H9 (cell line): ENCODE results near the gene RASSF3. TPM values are rescaled to one million over a fixed set of nuclear protein-coding genes. Genes with fewer than 3 reads are reported as not detected.

Experiments used
- DNase-seq: peaks from one replicate; pipeline ENCODE4 v3.0.0-alpha.2; 2017
- H2AFZ ChIP-seq: one replicate; pipeline ENCODE4 v1.6.1; 2013; ENCODE audit warnings: mild to moderate bottlenecking, low read length, control low read depth, moderate library complexity
- H2AK5ac ChIP-seq: 2 replicates; pipeline ENCODE4 v1.6.1; 2013; ENCODE audit warnings: low read length, control low read depth, mixed read lengths; ENCODE audit not compliant: insufficient read length
- H2BK120ac ChIP-seq: one replicate; pipeline ENCODE4 v1.6.1; 2013; ENCODE audit warnings: low read depth, mild to moderate bottlenecking, low read length, control low read depth, inconsistent platforms; ENCODE audit not compliant: poor library complexity, severe bottlenecking
- H2BK12ac ChIP-seq: 2 replicates; pipeline ENCODE4 v1.6.1; 2013; ENCODE audit warnings: low read length, control low read depth, mixed read lengths, low read depth; ENCODE audit not compliant: insufficient read length
- H2BK15ac ChIP-seq: 2 replicates; pipeline ENCODE4 v1.6.1; 2013; ENCODE audit warnings: low read depth, low read length, control low read depth
- H2BK20ac ChIP-seq: one replicate; pipeline ENCODE4 v1.6.1; 2013; ENCODE audit warnings: low read depth, mild to moderate bottlenecking, low read length, control low read depth, inconsistent platforms; ENCODE audit not compliant: poor library complexity, severe bottlenecking
- H2BK5ac ChIP-seq: 2 replicates; pipeline ENCODE4 v1.6.1; 2013; ENCODE audit warnings: low read length, control low read depth, mixed read lengths; ENCODE audit not compliant: insufficient read length
- H3K14ac ChIP-seq: 2 replicates; pipeline ENCODE4 v1.6.1; 2013; ENCODE audit warnings: low read length, control low read depth; ENCODE audit not compliant: insufficient read depth
- H3K18ac ChIP-seq: 2 replicates; pipeline ENCODE4 v1.6.1; 2013; ENCODE audit warnings: low read depth, mild to moderate bottlenecking, mixed read lengths, low read length, control low read depth; ENCODE audit not compliant: insufficient read length
- H3K23ac ChIP-seq: 2 replicates; pipeline ENCODE4 v1.6.1; 2013; ENCODE audit warnings: low read length, control low read depth, mixed read lengths, low read depth; ENCODE audit not compliant: insufficient read length
- H3K23me2 ChIP-seq: 2 replicates; pipeline ENCODE4 v1.6.1; 2013; ENCODE audit warnings: low read depth, mild to moderate bottlenecking, mixed read lengths, low read length, control low read depth; ENCODE audit not compliant: insufficient read length, poor library complexity, severe bottlenecking
- H3K27ac ChIP-seq: 2 replicates; pipeline ENCODE4 v1.5.1; 2013; ENCODE audit warnings: low read length, control low read depth, mixed read lengths, low read depth; ENCODE audit not compliant: insufficient read length
- H3K27me3 ChIP-seq: 2 replicates; pipeline ENCODE4 v1.6.1; 2013; ENCODE audit warnings: low read length, control low read depth, inconsistent platforms; ENCODE audit not compliant: insufficient read depth
- H3K4ac ChIP-seq: 2 replicates; pipeline ENCODE4 v1.6.1; 2013; ENCODE audit warnings: low read depth, mild to moderate bottlenecking, control low read depth, inconsistent platforms, low read length, moderate library complexity
- H3K4me1 ChIP-seq: 2 replicates; pipeline ENCODE4 v1.6.1; 2013; ENCODE audit warnings: low read length, control low read depth, inconsistent platforms; ENCODE audit not compliant: insufficient read depth
- H3K4me2 ChIP-seq: 2 replicates; pipeline ENCODE4 v1.6.1; 2013; ENCODE audit warnings: low read length, control low read depth, mixed read lengths; ENCODE audit not compliant: insufficient read length, insufficient read depth
- H3K56ac ChIP-seq: 2 replicates; pipeline ENCODE4 v1.6.1; 2013; ENCODE audit warnings: low read depth, mild to moderate bottlenecking, mixed read lengths, low read length, control low read depth; ENCODE audit not compliant: insufficient read length
- H3K79me1 ChIP-seq: 2 replicates; pipeline ENCODE4 v1.6.1; 2013; ENCODE audit warnings: low read depth, mild to moderate bottlenecking, moderate library complexity, low read length, control low read depth, inconsistent platforms; ENCODE audit not compliant: insufficient read depth, poor library complexity, severe bottlenecking
- H3K79me2 ChIP-seq: 2 replicates; pipeline ENCODE4 v1.6.1; 2013; ENCODE audit warnings: low read length, control low read depth, inconsistent platforms; ENCODE audit not compliant: insufficient read depth
- H3K9ac ChIP-seq: 2 replicates; pipeline ENCODE4 v1.6.1; 2013; ENCODE audit warnings: low read length, control low read depth, mixed read lengths; ENCODE audit not compliant: insufficient read length; ENCODE audit errors: extremely low read depth
- H3K9me3 ChIP-seq: one replicate; pipeline ENCODE4 v1.6.1; 2013; ENCODE audit warnings: low read depth, low read length, inconsistent platforms; ENCODE audit not compliant: control insufficient read depth
- H3T11ph ChIP-seq: one replicate; pipeline ENCODE4 v1.6.1; 2013; ENCODE audit warnings: mild to moderate bottlenecking, low read length, control low read depth, inconsistent platforms
- H4K20me1 ChIP-seq: one replicate; pipeline ENCODE4 v1.6.1; 2013; ENCODE audit not compliant: control insufficient read depth, insufficient read length, insufficient read depth
- H4K5ac ChIP-seq: 2 replicates; pipeline ENCODE4 v1.6.1; 2013; ENCODE audit warnings: low read depth, mild to moderate bottlenecking, mixed read lengths, low read length, control low read depth; ENCODE audit not compliant: insufficient read length
- H4K8ac ChIP-seq: replicated peaks from 2 replicates; pipeline ENCODE4 v1.6.1; 2013; ENCODE audit warnings: low read length, control low read depth, mixed read lengths, low read depth; ENCODE audit not compliant: insufficient read length
- H4K91ac ChIP-seq: 2 replicates; pipeline ENCODE4 v1.6.1; 2013; ENCODE audit warnings: low read depth, mild to moderate bottlenecking, moderate library complexity, mixed read lengths, low read length, control low read depth; ENCODE audit not compliant: insufficient read length
- H3K27ac Mint-ChIP-seq, 3 experiments: 2 replicates in 2 of 3; 3 replicates in 1 of 3; pipeline ENCODE4 v1.8.0; 2020 to 2021; ENCODE audit warnings: mixed read lengths in 3 of 3, mild to moderate bottlenecking in 1 of 3, moderate library complexity in 1 of 3
- H3K27me3 Mint-ChIP-seq: 2 replicates; pipeline ENCODE4 v1.8.0; 2021; ENCODE audit warnings: low read depth, mild to moderate bottlenecking, moderate library complexity, mixed read lengths
- H3K36me3 Mint-ChIP-seq, 3 experiments: 2 replicates in 2 of 3; 3 replicates in 1 of 3; pipeline ENCODE4 v1.8.0; 2020 to 2021; ENCODE audit warnings: low read depth in 3 of 3, mixed read lengths in 3 of 3; ENCODE audit not compliant: insufficient read depth in 1 of 3
- H3K4me1 Mint-ChIP-seq, 2 experiments: 2 replicates each; pipeline ENCODE4 v1.8.0; 2020; ENCODE audit warnings: mixed read lengths in 2 of 2
- H3K4me3 Mint-ChIP-seq, 2 experiments: 2 replicates in 1 of 2; 3 replicates in 1 of 2; pipeline ENCODE4 v1.8.0; 2020 to 2021; ENCODE audit warnings: mild to moderate bottlenecking in 2 of 2, mixed read lengths in 2 of 2, moderate library complexity in 1 of 2
- H3K9me3 Mint-ChIP-seq, 2 experiments: 2 replicates in 1 of 2; 3 replicates in 1 of 2; pipeline ENCODE4 v1.8.0; 2020; ENCODE audit warnings: mild to moderate bottlenecking in 2 of 2, mixed read lengths in 2 of 2, moderate library complexity in 1 of 2
- CTCF ChIP-seq: fragments of 200-600 bp; sonication (generic); conservative IDR thresholded peaks from 3 replicates; pipeline ENCODE4 v1.8.0; 2021; ENCODE audit warnings: antibody characterized with exemption, mild to moderate bottlenecking
- WGBS: extraction: QIAGEN DNeasy Blood & Tissue Kit; methylation state at CpG from one replicate; pipeline ENCODE4 v1.1.7; 2013; ENCODE audit warnings: missing lambda C conversion rate, low lambda C conversion rate, mixed read lengths; ENCODE audit not compliant: insufficient read length; ENCODE audit errors: extremely low coverage; 5-methylcytosine and 5-hydroxymethylcytosine counted together
- total RNA-seq: library from RNA; stranded (reverse); gene quantifications from 2 replicates; pipeline ENCODE4 v1.2.1, GENCODE V29; 2021

Gene RASSF3
- total RNA-seq, 1 experiment from 2014 or later, result 45.1 TPM

DNA sequence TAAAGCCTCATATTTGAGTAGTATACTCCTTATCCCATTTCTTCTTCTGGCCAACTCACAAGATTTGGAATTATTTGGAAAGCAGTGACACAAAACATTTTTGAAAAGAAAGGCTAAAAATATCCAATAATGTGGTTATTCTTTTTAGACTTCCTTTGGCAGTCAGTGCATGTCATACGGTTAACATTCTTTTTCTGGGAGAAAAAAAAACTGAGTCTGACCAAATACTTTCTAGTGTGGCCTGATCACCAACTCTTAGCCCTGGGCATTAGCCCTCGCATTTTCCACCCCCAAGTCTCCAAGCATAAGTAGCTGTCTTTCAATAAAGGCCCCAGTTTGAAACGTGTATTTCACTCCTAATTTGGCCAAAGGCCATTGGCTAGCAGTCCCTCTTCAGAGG, 5.9 kb downstream of the RASSF3 start:
- H3K27ac Mint-ChIP-seq, result peak overlapping the region in 1 of 3 experiments; percentile 95; a peak in 2 of 7 replicates
- peaks cover 28 to 35% of the 10 kb centered on the region in 2 experiments for H3K4me1 Mint-ChIP-seq
- no peaks in the 10 kb centered on the region for H3K9me3 Mint-ChIP-seq
- no peak overlapping the region for H2BK120ac ChIP-seq
- H3K79me2 ChIP-seq, result peaks cover 34% of the 10 kb centered on the region; the same call in 1 of the 2 replicates
- no peak overlapping the region for H3K14ac ChIP-seq
- H2AFZ ChIP-seq, result no peak overlapping the region
- H4K91ac ChIP-seq, result no peak overlapping the region
- peaks cover 17% of the 10 kb centered on the region for H3K79me1 ChIP-seq
- H3K9ac ChIP-seq, result no peak overlapping the region
- H4K5ac ChIP-seq, result no peak overlapping the region
- H3K9me3 ChIP-seq, result no peaks in the 10 kb centered on the region
- DNase-seq, result no peak
- no peak overlapping the region for H2BK5ac ChIP-seq
- no peak overlapping the region for H2BK15ac ChIP-seq
- H4K20me1 ChIP-seq, result no peaks in the 10 kb centered on the region
- no peak overlapping the region for H3K4me2 ChIP-seq
- H3K23ac ChIP-seq, result no peak overlapping the region
- TF ChIP-seq CTCF, result no peak
- H3K27me3 Mint-ChIP-seq, result no peaks in the 10 kb centered on the region
- H4K8ac ChIP-seq, result no peak overlapping the region
- no peak overlapping the region for H3K4ac ChIP-seq
- no peak overlapping the region for H3T11ph ChIP-seq
- H3K23me2 ChIP-seq, result peaks cover 9% of the 10 kb centered on the region
- H2AK5ac ChIP-seq, result no peak overlapping the region
- H3K4me3 Mint-ChIP-seq, result no peak overlapping the region
- no peak overlapping the region for H3K27ac ChIP-seq
- H3K56ac ChIP-seq, result no peak overlapping the region
- H3K4me1 ChIP-seq, result no peaks in the 10 kb centered on the region
- no peak overlapping the region for H2BK20ac ChIP-seq
- H2BK12ac ChIP-seq, result no peak overlapping the region
- H3K27me3 ChIP-seq, result no peaks in the 10 kb centered on the region
- no CpG with 5 or more reads among the region's 3 CpGs for whole genome bisulfite sequencing
- peaks cover 4 to 23% (median 13%) of the 10 kb centered on the region in 3 experiments; a peak in 6 of 7 replicates for H3K36me3 Mint-ChIP-seq
- no peak overlapping the region for H3K18ac ChIP-seq
